Thyroid gland (tissue), 4 donors: ENCODE measurements around the gene HIPK4.

ENCODE experiments used
- POLR2A ChIP-seq, 2 donors: fragments of 450-650 bp; IDR thresholded peaks; one replicate each; pipeline ENCODE4 v1.6.1; 2017; ENCODE audit warnings: antibody characterized with exemption in 2 of 2, mild to moderate bottlenecking in 2 of 2, moderate library complexity in 1 of 2
- TF ChIP-seq, protein P1 (sequence below), 6 experiments: fragments of 200-600 bp in 3 of 6; fragments of 450-650 bp in 3 of 6; sonication (generic) in 3 of 6; IDR thresholded peaks; one replicate each; pipeline ENCODE4 v1.5.1; 2016 to 2019; ENCODE audit warnings: antibody characterized with exemption in 6 of 6, mild to moderate bottlenecking in 2 of 6, inconsistent platforms in 1 of 6, moderate library complexity in 1 of 6

DNA sequence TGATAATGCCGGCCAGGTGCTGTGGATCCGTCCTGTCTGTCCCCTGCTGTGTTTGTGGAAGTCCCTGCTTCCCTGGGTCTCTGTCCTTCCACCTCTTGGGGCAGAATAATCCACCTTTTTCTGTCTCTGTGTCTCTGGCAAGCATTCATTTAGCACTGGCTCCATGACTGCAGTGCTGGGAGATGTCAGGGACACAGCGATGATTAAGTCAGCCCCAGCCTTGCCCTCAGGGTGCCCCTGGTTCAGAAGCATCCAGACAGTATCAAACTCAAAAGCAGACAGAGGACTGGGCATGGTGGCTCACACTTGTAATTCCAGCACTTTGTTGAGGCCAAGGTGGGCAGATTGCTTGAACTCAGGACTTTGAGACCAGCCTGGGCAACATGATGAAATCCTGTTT lies 1.5 kb downstream of the HIPK4 start:
- TF ChIP-seq POLR2A (IDR thresholded peaks at IDR 0.05) = no peak
- TF ChIP-seq, protein P1, sequence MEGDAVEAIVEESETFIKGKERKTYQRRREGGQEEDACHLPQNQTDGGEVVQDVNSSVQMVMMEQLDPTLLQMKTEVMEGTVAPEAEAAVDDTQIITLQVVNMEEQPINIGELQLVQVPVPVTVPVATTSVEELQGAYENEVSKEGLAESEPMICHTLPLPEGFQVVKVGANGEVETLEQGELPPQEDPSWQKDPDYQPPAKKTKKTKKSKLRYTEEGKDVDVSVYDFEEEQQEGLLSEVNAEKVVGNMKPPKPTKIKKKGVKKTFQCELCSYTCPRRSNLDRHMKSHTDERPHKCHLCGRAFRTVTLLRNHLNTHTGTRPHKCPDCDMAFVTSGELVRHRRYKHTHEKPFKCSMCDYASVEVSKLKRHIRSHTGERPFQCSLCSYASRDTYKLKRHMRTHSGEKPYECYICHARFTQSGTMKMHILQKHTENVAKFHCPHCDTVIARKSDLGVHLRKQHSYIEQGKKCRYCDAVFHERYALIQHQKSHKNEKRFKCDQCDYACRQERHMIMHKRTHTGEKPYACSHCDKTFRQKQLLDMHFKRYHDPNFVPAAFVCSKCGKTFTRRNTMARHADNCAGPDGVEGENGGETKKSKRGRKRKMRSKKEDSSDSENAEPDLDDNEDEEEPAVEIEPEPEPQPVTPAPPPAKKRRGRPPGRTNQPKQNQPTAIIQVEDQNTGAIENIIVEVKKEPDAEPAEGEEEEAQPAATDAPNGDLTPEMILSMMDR (IDR thresholded peaks at IDR 0.05) = no peak
